A673 (cell line): ENCODE results near the gene ZSWIM6. TPM values are rescaled to one million over a fixed set of nuclear protein-coding genes. Genes with fewer than 3 reads are reported as not detected.

Experiments used
- BruUV-seq: library from RNA; stranded (reverse); fragments of 400-500 nt; replicated peaks from 2 replicates; lab custom pipeline; 2021; lab: Mats Ljungman, UMichigan
- CTCF ChIA-PET: fragments of 300-600 bp; sonication (Branson Sonifier 250); formaldehyde crosslinking; loops from one replicate; lab custom pipeline; 2022; ENCODE audit warnings: antibody characterized with exemption; lab: Charles Lee
- POLR2A ChIA-PET: fragments of 300-600 bp; sonication (Branson Sonifier 250); formaldehyde crosslinking; loops from one replicate; lab custom pipeline; 2022; ENCODE audit warnings: antibody characterized with exemption; ENCODE audit not compliant: low non-redundant PET; lab: Charles Lee
- DNase-seq: peaks from one replicate; pipeline ENCODE4 v3.0.0-alpha.2; 2015; ENCODE audit warnings: low spot score
- H3K27ac ChIP-seq: fragments of 200-600 bp; sonication (generic); 2 replicates; pipeline ENCODE4 v1.5.1; 2016; ENCODE audit warnings: mixed run types, low read depth, mild to moderate bottlenecking, mixed read lengths, antibody characterized with exemption, low read length; ENCODE audit not compliant: poor library complexity, severe bottlenecking
- H3K27me3 ChIP-seq: fragments of 200-600 bp; sonication (generic); replicated peaks from 2 replicates; pipeline ENCODE4 v1.6.1; 2017; ENCODE audit warnings: mixed run types, low read depth, mild to moderate bottlenecking, mixed read lengths, antibody characterized with exemption, low read length; ENCODE audit not compliant: insufficient read depth, poor library complexity
- H3K36me3 ChIP-seq: fragments of 200-600 bp; sonication (generic); 2 replicates; pipeline ENCODE4 v1.6.1; 2016; ENCODE audit warnings: mixed run types, mild to moderate bottlenecking, mixed read lengths, antibody characterized with exemption, low read length; ENCODE audit not compliant: insufficient read depth, poor library complexity, severe bottlenecking
- H3K4me1 ChIP-seq: fragments of 200-600 bp; sonication (generic); 2 replicates; pipeline ENCODE4 v1.6.1; 2017; ENCODE audit warnings: mixed run types, mild to moderate bottlenecking, mixed read lengths, antibody characterized with exemption, low read length; ENCODE audit not compliant: insufficient read depth, poor library complexity, severe bottlenecking
- H3K4me3 ChIP-seq: fragments of 200-600 bp; sonication (generic); 2 replicates; pipeline ENCODE4 v1.5.1; 2016; ENCODE audit warnings: low read depth, mixed run types, mild to moderate bottlenecking, mixed read lengths, low read length; ENCODE audit not compliant: poor library complexity, severe bottlenecking
- H3K9me3 ChIP-seq: fragments of 200-600 bp; sonication (generic); 2 replicates; pipeline ENCODE4 v1.6.1; 2016; ENCODE audit warnings: mixed run types, low read depth, mild to moderate bottlenecking, mixed read lengths, antibody characterized with exemption, low read length; ENCODE audit not compliant: poor library complexity, severe bottlenecking
- CTCF ChIP-seq: fragments of 300-800, 200-600 bp; sonication (generic); conservative IDR thresholded peaks from 2 replicates; pipeline ENCODE4 v1.5.1; 2017; ENCODE audit warnings: low read depth, mild to moderate bottlenecking, antibody characterized with exemption, low read length, moderate library complexity, mixed read lengths
- EZH2 ChIP-seq: fragments of 200-600 bp; sonication (generic); IDR thresholded peaks from 2 replicates; pipeline ENCODE4 v1.6.1; 2017; ENCODE audit warnings: borderline replicate concordance, low read depth, mild to moderate bottlenecking, mixed read lengths, antibody characterized with exemption, low read length; ENCODE audit not compliant: poor library complexity, severe bottlenecking
- intact Hi-C: fragments of 100-400 bp; cut with micrococcal nuclease; formaldehyde crosslinking; loops from one replicate; pipeline ENCODE4 v1.10.0; 2022; ENCODE audit not compliant: unreplicated experiment
- total RNA-seq: library from RNA; stranded (reverse); gene quantifications from 2 replicates; pipeline ENCODE4 v1.2.3, GENCODE V29; 2021

Gene ZSWIM6
- total RNA-seq, 1 experiment from 2014 or later, result 47.3 TPM

- no peak for TF ChIP-seq CTCF
- TF ChIP-seq EZH2, result no peak
- ChIA-PET POLR2A (interaction anchor here (0.7 kb wide), 1 partner anchor 19 kb away, joined by 27 read pairs; no protein-coding TSS in a partner anchor), CTCF (no interaction called here)
- H3K27me3 ChIP-seq, result no peaks in the 10 kb centered on the region
- DNase-seq, result peak; percentile 99
- intact Hi-C loops, result loop anchor here (2.0 kb wide), 1 partner anchor 76 kb away; the partner anchor contains the start of gene ZSWIM6
- no peaks in the 10 kb centered on the region for H3K9me3 ChIP-seq
- H3K4me3 ChIP-seq, result peak overlapping the region; percentile 33
- no peaks in the 10 kb centered on the region for H3K36me3 ChIP-seq
- peak overlapping the region; percentile 32 for H3K27ac ChIP-seq
- BruUV-seq, result no TSS peak
- H3K4me1 ChIP-seq, result peaks cover 44% of the 10 kb centered on the region
Observed at GRCh38 chr5:61408476-61409168, 76.6 kb downstream of the ZSWIM6 start.

GRCh38 chr5:61409568-61409967, 77.5 kb downstream of the ZSWIM6 start:
- BruUV-seq, result no TSS peak
- no peak for TF ChIP-seq EZH2
- no peak for TF ChIP-seq CTCF
- no peaks in the 10 kb centered on the region for H3K27me3 ChIP-seq
- POLR2A ChIA-PET, result no interaction called here
- peaks cover 47% of the 10 kb centered on the region for H3K4me1 ChIP-seq
- CTCF ChIA-PET, result interaction anchor here (0.6 kb wide), 2 partner anchors 25 to 271 kb away, joined by 3 to 10 read pairs; no protein-coding TSS in a partner anchor
- no peaks in the 10 kb centered on the region for H3K9me3 ChIP-seq
- H3K36me3 ChIP-seq, result no peaks in the 10 kb centered on the region
- peak; percentile 73 for DNase-seq
- peak overlapping the region; percentile 33 for H3K4me3 ChIP-seq
- peak overlapping the region; percentile 32 for H3K27ac ChIP-seq
- intact Hi-C loops, result loop anchor here (2.0 kb wide), 1 partner anchor 77 kb away; the partner anchor contains the start of gene ZSWIM6

GRCh38 chr5:61410811-61411210, 78.8 kb downstream of the ZSWIM6 start:
- Histone ChIP-seq H3K27ac (no peak overlapping the region), H3K4me3 (no peak overlapping the region), H3K36me3 (no peaks in the 10 kb centered on the region), H3K27me3 (no peaks in the 10 kb centered on the region), H3K4me1 (peaks cover 49% of the 10 kb centered on the region), H3K9me3 (no peaks in the 10 kb centered on the region)
- TF ChIP-seq CTCF (no peak), EZH2 (no peak)
- BruUV-seq, result no TSS peak
- POLR2A ChIA-PET, result no interaction called here
- no peak for DNase-seq
- intact Hi-C loops, result no loop called here
- CTCF ChIA-PET, result no interaction called here
